GM18873 (cell line): ENCODE results near the gene FBXL7.

Source experiments
- ATAC-seq: cut with Tn5 transposase; IDR thresholded peaks from one replicate; pipeline ENCODE4 v1.9.1; 2021; ENCODE audit warnings: mild to moderate bottlenecking, moderate library complexity, moderate number of reproducible peaks; ENCODE audit not compliant: unreplicated experiment, low FRiP score

Gene FBXL7

DNA sequence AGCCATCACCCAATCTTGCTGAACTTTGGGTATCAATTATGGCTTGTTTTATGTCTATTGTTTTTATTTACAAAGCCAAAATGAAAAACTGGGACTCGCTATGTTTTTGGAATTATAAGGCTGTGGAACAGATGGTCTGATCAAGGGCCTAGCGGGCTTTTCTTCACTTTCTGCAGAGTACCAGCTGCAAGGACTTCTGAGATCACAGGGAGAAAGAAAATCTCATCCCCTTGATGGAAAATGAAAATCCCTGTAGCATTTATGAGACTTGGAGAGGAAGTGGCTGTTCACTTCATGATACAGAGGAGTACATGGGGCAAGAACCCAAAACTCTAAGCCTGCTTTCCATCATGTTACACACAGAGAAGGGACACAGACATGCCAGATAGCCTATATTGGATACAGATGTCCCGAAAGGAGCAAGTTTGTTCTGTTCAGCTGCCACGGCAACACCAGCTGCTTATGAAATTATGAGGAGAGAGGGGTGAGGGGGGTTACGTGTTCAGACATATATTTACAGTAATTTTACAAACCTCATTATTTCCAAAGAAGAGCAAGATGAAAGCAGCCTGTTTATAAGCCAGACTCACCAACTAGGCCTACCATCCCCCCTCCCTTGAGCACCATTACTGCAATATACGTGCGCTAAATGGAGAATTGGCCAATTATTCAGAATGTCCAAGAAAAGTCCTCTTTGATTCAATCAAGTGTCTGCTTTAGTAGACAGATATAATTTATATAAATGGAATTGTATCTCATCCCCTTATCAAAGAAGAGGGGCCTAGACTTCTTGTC lies 459.6 kb downstream of the FBXL7 start:
- ATAC-seq, result no peak

DNA sequence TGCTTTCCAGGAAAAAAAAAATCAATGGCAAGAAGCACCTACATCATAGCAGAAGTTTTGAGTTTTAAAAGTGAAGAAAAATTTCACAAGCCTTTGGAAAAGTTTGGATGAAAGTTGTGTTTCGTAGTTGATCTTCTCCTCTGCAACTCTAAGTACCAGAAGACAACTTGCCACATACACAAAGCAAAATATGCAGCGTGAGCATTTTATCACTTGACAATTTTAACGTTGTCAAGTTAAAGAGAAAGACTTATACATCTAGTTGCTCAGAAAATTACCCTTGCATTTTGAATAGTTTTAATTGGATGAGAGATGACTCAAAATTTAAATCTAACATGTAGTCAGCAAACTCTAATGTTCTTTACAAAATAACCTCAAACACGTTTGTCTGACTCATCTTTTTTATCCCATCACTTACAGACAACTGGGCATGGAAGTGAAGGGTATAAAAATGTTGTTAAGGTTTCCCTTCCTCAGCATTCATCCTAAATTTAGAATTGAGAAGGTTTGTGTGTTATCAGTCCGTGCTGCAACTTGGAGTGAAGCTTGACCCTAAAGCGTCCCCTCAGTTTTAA lies 466.2 kb downstream of the FBXL7 start:
- no peak for ATAC-seq

DNA sequence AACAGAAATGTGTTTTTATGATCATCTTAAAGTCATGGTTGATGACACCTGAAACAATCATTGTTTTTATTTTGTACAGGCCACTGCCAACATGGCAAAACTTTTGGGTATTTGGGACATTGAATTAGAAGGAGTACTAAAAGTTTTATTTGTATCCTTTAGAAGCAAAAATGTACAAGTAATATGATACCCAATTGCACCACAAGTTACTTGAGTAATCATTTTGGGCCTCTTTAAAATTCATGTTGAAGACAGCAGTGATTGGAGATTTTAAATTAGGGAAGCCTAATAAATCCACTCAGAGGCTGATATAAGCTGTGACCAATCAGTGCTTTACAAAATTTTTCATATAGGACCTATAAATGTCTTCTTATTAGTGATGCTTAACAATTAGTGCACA lies 466.7 kb downstream of the FBXL7 start:
- ATAC-seq, result no peak

DNA sequence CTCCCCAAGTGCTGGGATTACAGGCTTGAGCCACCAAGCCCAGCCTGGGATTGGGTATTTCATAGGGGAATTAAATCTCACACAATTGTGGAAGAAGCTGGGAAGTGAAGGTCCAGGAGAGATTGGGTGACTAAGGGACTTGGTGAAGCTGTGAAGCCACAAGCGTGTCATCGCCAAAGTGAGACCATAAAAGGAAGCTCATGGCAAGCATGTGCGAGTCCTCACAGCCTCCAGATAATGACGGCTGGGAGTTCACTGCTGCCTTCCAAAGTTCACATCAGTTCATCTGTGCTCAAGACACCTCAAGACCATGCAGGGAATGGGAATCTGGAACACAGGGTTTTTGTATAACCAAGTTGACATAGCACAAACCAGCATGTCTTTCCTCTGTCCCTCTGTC lies 469.0 kb downstream of the FBXL7 start:
- ATAC-seq, result no peak

DNA sequence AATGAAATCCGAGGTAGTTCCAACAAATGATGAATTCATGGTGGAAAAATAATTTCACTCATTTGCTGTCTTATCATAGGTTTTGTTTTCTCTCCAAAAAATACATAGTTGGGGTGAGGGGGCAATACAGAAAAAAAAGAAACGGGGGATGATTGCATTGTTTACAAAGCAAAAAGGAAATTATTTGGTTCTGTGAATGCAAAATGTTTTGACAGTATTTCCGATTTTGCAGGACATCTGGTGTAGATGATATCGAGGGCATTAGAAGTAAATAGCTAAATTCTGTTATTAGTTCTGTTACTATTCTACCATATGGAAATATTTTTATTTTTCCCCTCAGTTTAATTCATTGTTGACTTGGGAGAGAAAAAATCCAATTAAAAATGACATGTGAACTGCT lies 477.9 kb downstream of the FBXL7 start:
- no peak for ATAC-seq

DNA sequence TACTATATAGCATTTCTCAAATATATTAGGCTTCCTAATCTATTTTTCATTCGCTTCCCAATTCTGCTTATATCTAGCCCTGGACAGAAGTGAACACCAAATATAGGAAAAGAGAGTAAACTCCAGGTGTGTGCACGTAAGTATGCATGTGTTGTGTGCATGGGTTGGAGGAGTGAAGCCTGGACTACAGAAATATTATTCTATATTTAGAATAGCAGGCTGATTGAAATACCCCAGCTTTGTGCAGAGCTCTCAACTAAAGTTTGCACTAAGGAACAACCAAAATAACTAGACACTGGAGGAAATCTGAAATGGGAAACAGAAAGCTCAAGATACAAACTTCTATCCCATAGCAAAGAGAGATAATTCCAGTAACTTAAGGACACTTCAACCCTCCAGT lies 480.9 kb downstream of the FBXL7 start:
- no peak for ATAC-seq

DNA sequence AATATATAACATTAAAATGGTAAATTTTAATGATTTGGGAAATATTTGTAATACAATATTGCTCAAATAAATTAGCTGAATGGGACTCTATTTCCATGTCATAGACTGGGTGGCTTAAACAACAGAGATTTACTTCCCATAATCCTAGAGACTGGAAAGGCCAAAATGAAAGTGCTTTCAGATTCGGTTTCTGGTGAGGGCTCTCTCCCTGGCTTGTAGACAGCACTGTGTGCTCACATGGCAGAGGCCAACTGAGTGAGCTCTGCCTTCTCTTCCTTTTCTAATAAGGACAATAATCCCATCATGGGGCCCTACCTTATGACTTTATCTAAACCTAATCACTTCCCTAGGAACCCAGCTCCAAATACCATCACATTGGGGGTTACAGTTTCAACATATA lies 483.4 kb downstream of the FBXL7 start:
- ATAC-seq, result no peak
